ENCODE data around the gene DPP10. TPM values are rescaled to one million over a fixed set of nuclear protein-coding genes. Genes with fewer than 3 reads are reported as not detected.

DPP10 gene
- total RNA-seq, 3 donors from 2014 or later (not counting 1 experiment from before 2014, with no cell fraction given): not detected

DNA sequence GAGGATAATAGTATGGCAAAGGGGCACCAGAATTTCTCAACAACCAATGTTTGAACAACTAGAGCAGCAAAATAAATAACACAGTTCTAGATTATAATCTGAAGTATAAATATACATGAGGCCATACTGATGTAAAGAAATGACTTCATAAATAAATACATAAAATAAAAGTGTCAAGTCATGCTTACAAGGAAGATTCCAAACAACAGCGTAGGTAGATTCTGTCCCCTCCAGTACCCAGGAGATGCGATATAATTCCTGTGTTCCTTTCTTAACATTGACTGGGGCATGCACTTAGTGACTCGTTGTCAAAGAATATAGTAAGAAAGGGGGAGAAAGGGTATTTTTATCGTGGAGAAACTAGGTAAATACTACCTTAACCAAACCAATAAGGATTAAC is 355.1 kb downstream of the DPP10 start:
- H3K36me3 ChIP-seq (ENCODE audit: control insufficient read depth, insufficient read depth, low read length): no peaks in the 10 kb centered on the region
- no peak overlapping the region for H3K4me3 Mint-ChIP-seq
- H3K4me1 ChIP-seq (ENCODE audit: control insufficient read depth, insufficient read depth, low read length): no peaks in the 10 kb centered on the region
- no peak overlapping the region for H3K4me3 ChIP-seq (ENCODE audit: low read length)
- H3K27ac Mint-ChIP-seq: no peak overlapping the region
- no peaks in the 10 kb centered on the region for H3K27me3 Mint-ChIP-seq (ENCODE audit: low read depth in 2 of 2)
- DNase-seq: no peak
- TF ChIP-seq, protein P1, sequence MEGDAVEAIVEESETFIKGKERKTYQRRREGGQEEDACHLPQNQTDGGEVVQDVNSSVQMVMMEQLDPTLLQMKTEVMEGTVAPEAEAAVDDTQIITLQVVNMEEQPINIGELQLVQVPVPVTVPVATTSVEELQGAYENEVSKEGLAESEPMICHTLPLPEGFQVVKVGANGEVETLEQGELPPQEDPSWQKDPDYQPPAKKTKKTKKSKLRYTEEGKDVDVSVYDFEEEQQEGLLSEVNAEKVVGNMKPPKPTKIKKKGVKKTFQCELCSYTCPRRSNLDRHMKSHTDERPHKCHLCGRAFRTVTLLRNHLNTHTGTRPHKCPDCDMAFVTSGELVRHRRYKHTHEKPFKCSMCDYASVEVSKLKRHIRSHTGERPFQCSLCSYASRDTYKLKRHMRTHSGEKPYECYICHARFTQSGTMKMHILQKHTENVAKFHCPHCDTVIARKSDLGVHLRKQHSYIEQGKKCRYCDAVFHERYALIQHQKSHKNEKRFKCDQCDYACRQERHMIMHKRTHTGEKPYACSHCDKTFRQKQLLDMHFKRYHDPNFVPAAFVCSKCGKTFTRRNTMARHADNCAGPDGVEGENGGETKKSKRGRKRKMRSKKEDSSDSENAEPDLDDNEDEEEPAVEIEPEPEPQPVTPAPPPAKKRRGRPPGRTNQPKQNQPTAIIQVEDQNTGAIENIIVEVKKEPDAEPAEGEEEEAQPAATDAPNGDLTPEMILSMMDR (IDR thresholded peaks at IDR 0.05): no peak
- H3K27ac ChIP-seq (ENCODE audit: low read length): no peak overlapping the region
- intact Hi-C loops (cut with micrococcal nuclease): no loop called here
- peaks cover 3 to 6% of the 10 kb centered on the region in 2 donors for H3K9me3 Mint-ChIP-seq
- 91% methylated on average over 2 of the region's 4 CpGs for WGBS (ENCODE audit: insufficient coverage)
- no peaks in the 10 kb centered on the region for H3K36me3 Mint-ChIP-seq
- no peaks in the 10 kb centered on the region for H3K27me3 ChIP-seq (ENCODE audit: control insufficient read depth, insufficient read depth, low read length)
- no peak for ATAC-seq
- no peaks in the 10 kb centered on the region for H3K4me1 Mint-ChIP-seq
- no peaks in the 10 kb centered on the region for H3K9me3 ChIP-seq (ENCODE audit: control insufficient read depth, insufficient read depth, low read length)

DNA sequence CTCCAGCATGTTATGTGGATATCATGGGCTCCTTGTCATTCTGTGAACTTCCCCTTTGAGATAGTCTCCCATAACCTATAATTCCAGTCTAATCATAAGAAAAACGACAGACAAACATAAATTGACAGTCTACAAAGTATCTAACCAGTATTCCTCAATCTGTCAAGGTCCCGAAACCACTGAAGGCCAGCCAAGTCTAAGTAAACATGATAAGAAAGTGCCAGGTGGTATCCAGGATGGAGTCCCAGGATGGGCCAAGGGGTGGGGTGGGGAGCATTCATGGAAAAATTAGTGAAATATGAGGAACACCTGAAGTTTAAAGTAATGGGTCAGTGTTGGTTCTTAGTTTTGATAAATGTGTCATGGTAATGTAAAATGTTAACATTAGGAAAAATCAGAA is 355.5 kb downstream of the DPP10 start:
- Histone ChIP-seq H3K4me1 (ENCODE audit: control insufficient read depth, insufficient read depth, low read length) (no peaks in the 10 kb centered on the region), H3K9me3 (ENCODE audit: control insufficient read depth, insufficient read depth, low read length) (no peaks in the 10 kb centered on the region), H3K36me3 (ENCODE audit: control insufficient read depth, insufficient read depth, low read length) (no peaks in the 10 kb centered on the region), H3K4me3 (ENCODE audit: low read length) (no peak overlapping the region), H3K27ac (ENCODE audit: low read length) (no peak overlapping the region), H3K27me3 (ENCODE audit: control insufficient read depth, insufficient read depth, low read length) (no peaks in the 10 kb centered on the region)
- DNase-seq (no peak), ATAC-seq (no peak)
- no peak overlapping the region for H3K27ac Mint-ChIP-seq
- no peaks in the 10 kb centered on the region for H3K27me3 Mint-ChIP-seq (ENCODE audit: low read depth in 2 of 2)
- no peaks in the 10 kb centered on the region for H3K4me1 Mint-ChIP-seq
- WGBS (ENCODE audit: insufficient coverage): 63% methylated on average over 2 of the region's 2 CpGs
- intact Hi-C loops (cut with micrococcal nuclease): no loop called here
- H3K9me3 Mint-ChIP-seq: peaks cover 3 to 6% of the 10 kb centered on the region in 2 donors
- no peaks in the 10 kb centered on the region for H3K36me3 Mint-ChIP-seq
- H3K4me3 Mint-ChIP-seq: no peak overlapping the region
- TF ChIP-seq, protein P1 (IDR thresholded peaks at IDR 0.05): no peak

DNA sequence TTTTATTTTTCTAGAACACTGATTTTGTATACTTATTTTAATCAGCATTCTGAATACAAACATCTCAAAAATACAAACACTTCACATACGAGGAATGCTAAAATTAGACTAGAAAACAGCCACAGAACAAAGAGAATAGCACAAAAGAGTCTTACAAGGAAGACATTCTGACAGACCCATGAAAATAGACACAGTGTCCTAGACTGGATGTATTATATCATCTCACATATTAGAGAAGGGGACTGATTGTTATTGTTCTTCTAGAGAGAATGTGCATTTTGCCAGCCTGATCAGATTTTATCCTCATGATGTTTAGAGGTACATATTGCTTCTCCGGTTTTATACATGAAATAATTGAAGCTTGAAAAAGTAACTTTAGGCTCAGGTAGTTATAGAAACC is 357.9 kb downstream of the DPP10 start:
- no peaks in the 10 kb centered on the region for H3K4me1 ChIP-seq (ENCODE audit: control insufficient read depth, insufficient read depth, low read length)
- no peak overlapping the region for H3K4me3 ChIP-seq (ENCODE audit: low read length)
- Mint-ChIP-seq H3K4me1 (no peaks in the 10 kb centered on the region), H3K4me3 (no peak overlapping the region), H3K27me3 (ENCODE audit: low read depth in 2 of 2) (no peaks in the 10 kb centered on the region), H3K27ac (no peak overlapping the region), H3K9me3 (peaks cover 7 to 9% of the 10 kb centered on the region in 2 donors), H3K36me3 (no peaks in the 10 kb centered on the region)
- intact Hi-C loops (cut with micrococcal nuclease): no loop called here
- TF ChIP-seq, protein P1 (IDR thresholded peaks at IDR 0.05): no peak
- 89% methylated on average over 2 of the region's 2 CpGs for WGBS (ENCODE audit: insufficient coverage)
- H3K27me3 ChIP-seq (ENCODE audit: control insufficient read depth, insufficient read depth, low read length): no peaks in the 10 kb centered on the region
- no peak overlapping the region for H3K27ac ChIP-seq (ENCODE audit: low read length)
- no peaks in the 10 kb centered on the region for H3K36me3 ChIP-seq (ENCODE audit: control insufficient read depth, insufficient read depth, low read length)
- ATAC-seq (no peak), DNase-seq (no peak)
- no peaks in the 10 kb centered on the region for H3K9me3 ChIP-seq (ENCODE audit: control insufficient read depth, insufficient read depth, low read length)

DNA sequence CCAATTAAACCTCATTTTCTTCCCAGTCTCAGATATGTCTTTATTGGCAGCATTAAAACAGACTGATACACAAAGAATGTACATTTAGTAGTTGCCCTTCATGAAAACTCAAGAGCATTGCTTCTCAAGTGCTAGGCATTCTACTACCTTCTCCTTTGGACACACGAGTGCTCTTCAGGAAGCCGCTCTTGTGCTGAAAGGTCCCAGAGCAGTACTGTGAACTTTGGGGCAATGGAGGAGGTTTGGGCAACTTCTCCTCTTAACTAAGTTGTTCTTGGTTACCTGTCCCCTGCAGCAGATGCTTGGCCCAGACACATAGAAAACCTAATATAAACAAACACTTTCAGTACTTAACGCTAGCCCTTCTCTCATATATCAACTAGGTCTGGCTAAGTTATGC is 362.8 kb downstream of the DPP10 start:
- Mint-ChIP-seq H3K27ac (no peak overlapping the region), H3K4me1 (no peaks in the 10 kb centered on the region), H3K4me3 (no peak overlapping the region), H3K36me3 (no peaks in the 10 kb centered on the region), H3K27me3 (ENCODE audit: low read depth in 2 of 2) (no peaks in the 10 kb centered on the region), H3K9me3 (peaks cover 6 to 13% of the 10 kb centered on the region in 2 donors)
- H3K4me3 ChIP-seq (ENCODE audit: low read length): no peak overlapping the region
- H3K9me3 ChIP-seq (ENCODE audit: control insufficient read depth, insufficient read depth, low read length): no peaks in the 10 kb centered on the region
- no peaks in the 10 kb centered on the region for H3K36me3 ChIP-seq (ENCODE audit: control insufficient read depth, insufficient read depth, low read length)
- no peaks in the 10 kb centered on the region for H3K27me3 ChIP-seq (ENCODE audit: control insufficient read depth, insufficient read depth, low read length)
- intact Hi-C loops (cut with micrococcal nuclease): no loop called here
- no peak for ATAC-seq
- TF ChIP-seq, protein P1 (IDR thresholded peaks at IDR 0.05): no peak
- WGBS (ENCODE audit: insufficient coverage): 87% methylated on average over 3 of the region's 3 CpGs
- no peak for DNase-seq
- no peaks in the 10 kb centered on the region for H3K4me1 ChIP-seq (ENCODE audit: control insufficient read depth, insufficient read depth, low read length)
- H3K27ac ChIP-seq (ENCODE audit: low read length): no peak overlapping the region
